Urothelium cell line (cell line): Measurements from ENCODE around the gene CCDC187.

ENCODE experiments used
- DNase-seq: peaks from one replicate; pipeline ENCODE4 v3.0.0; 2011; ENCODE audit warnings: low spot score, mixed read lengths
- FAIRE-seq: peaks from 2 replicates; lab custom pipeline; 2011; peaks lifted over from hg19 to GRCh38; lab: Jason Lieb, UNC

Gene CCDC187

GRCh38 chr9:136212345-136212950 is 91.4 kb downstream of the CCDC187 start:
- no peak for DNase-seq
- no peak for FAIRE-seq

DNA sequence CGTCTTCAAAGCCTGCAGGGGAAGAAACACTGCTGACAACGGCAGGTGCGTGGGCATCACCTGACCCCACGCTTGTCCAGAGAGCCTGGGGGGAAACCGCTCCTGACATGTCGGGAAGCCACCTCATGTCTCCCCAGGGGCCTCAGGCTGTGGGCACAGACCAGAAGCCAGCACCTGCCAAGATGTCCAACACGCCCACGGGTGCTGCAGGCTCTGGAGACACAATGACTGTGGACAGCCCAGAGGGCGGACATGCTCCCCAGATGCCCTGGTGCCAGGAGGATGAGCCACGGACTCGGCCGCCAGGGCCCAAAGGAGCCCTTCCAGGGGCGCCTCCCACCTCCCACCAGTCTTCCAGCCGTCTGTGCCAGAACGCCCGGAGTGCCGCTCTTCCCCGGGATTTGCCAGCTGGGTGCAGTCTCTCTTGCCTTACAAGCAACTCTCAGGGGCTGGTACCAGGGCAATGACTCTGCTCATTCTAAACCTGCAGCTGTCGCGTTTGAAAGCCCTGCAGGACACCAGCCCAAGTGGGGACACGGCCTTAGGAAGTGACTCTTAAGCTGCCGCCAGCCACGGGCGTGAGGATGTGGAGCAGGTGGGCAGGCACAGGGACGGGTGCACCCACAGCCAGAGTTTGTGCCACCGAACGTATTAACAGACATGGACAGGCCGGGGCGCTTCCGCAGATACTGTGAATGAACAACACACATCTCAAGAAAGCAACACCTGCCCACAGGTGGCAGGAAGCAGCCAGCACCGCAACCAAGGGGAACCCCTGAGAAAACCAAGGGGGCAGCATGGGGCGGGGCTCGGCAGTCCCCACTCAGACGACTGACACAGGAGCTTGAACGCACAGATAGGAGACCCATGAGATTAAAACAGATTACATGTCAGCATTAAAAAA is 92.2 kb downstream of the CCDC187 start:
- no peak for DNase-seq

DNA sequence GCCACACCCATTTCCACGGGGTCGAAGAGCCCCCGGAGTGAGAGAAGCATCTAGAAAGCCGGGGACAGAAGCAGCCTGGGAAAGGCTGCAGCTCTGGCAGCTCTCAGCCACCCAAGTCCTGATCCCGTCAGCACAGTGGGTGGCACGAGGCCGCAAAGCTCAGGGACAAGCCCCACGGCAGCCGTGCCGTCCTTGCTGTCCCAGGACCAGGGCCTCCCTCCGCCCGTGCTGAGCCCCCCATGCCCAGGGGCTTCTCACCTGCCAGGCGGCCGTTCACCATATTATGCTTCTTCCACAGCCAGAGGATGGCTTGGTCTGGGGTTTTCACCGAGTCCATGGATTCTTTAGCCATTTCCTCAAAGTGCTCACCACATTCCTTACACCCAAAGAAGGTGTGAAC is 92.9 kb downstream of the CCDC187 start:
- no peak for DNase-seq
- no peak for FAIRE-seq

More for the DNA sequence above, 92.2 kb downstream of the CCDC187 start:
- FAIRE-seq, result no peak

GRCh38 chr9:136210276-136210675 is 93.6 kb downstream of the CCDC187 start:
- no peak for DNase-seq
- FAIRE-seq, result no peak

DNA sequence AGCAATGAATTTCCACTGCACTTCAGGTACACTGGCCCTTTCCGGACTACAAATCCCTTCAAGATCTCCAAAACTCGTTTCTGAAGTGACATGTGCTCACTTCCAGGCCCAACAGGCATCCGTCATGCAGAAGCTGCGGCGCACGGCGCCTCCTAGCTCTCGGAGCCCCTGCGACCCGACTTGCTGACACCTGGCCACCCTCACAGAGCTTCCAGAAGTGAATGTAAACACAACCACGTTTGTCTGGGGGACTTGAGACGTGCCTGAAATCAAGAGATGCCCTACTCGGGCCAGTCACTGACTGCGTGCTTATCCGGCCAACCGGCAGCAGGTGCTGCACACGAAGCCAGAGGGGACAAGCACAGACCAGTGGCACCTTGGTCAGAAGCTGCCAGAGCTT is 94.1 kb downstream of the CCDC187 start:
- FAIRE-seq, result no peak
- DNase-seq, result no peak

- DNase-seq (no peak), FAIRE-seq (no peak)
Observed at GRCh38 chr9:136209232-136209631, 94.7 kb downstream of the CCDC187 start.

DNA sequence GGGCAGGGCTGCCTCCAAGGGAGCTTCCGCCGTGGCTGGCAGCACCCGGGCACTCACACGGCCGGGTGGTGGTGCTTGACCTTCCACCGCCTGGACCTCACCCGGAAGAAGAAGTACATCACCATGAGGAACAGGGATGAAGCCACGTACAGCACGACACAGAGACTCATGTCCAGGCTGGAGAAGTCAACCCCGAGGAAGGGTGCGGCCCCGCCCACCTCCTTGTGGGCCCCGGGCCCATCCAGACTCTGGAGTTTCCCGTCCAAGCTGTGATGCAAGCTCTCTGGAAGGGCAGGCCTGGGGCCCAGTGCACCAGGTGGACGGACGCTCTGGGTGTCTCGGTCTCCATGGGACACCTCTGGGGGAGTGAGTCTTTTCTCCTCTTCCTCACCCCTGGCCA is 95.2 kb downstream of the CCDC187 start:
- DNase-seq, result no peak
- no peak for FAIRE-seq

GRCh38 chr9:136207616-136208015 is 96.3 kb downstream of the CCDC187 start:
- DNase-seq (no peak), FAIRE-seq (no peak)

DNA sequence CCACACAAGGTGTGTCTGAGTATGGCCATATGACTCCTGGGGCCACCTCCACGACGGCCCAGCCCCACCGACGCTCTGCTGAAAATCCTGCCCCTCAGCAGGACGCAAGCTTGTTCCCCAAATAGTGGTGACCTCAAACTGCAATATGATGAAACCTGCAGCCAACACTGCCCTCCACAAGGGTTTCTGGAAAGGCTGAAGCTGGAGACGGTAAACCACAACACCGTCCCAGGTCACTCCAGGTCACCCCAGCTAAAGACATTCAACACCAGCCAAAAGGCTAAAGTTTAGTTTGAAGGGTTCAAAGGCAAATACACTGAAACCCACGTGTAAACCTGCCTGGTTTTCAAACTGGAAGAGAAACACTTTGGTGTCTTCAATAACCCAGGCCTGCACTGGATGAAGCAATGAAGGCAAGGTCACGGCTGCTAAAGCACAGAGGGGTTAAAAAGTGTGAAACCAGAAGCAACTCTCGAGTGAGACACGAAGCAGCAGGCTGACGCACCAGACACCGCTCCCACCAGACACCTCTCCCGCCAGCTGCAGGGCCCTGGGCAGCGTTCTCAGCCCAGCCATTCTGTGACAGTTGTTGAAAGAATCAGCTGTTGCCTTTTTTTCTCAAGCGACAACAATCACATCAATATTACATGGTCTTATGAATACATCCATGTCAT is 97.2 kb downstream of the CCDC187 start:
- DNase-seq (no peak), FAIRE-seq (no peak)

DNA sequence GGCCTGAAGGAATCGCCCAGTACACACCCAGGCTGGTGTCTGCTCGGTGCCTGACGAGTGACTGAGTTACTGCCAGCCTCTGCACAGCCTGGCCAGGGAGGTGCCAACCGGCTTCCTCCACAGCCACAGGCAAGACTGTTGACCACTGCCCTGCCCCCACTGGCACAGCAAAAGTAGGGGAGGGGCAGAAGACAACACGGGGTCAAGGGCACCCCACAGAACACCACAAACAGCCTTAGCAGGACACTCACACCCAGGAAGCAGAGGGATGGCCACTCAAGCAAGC is 98.2 kb downstream of the CCDC187 start:
- no peak for DNase-seq
- no peak for FAIRE-seq

DNA sequence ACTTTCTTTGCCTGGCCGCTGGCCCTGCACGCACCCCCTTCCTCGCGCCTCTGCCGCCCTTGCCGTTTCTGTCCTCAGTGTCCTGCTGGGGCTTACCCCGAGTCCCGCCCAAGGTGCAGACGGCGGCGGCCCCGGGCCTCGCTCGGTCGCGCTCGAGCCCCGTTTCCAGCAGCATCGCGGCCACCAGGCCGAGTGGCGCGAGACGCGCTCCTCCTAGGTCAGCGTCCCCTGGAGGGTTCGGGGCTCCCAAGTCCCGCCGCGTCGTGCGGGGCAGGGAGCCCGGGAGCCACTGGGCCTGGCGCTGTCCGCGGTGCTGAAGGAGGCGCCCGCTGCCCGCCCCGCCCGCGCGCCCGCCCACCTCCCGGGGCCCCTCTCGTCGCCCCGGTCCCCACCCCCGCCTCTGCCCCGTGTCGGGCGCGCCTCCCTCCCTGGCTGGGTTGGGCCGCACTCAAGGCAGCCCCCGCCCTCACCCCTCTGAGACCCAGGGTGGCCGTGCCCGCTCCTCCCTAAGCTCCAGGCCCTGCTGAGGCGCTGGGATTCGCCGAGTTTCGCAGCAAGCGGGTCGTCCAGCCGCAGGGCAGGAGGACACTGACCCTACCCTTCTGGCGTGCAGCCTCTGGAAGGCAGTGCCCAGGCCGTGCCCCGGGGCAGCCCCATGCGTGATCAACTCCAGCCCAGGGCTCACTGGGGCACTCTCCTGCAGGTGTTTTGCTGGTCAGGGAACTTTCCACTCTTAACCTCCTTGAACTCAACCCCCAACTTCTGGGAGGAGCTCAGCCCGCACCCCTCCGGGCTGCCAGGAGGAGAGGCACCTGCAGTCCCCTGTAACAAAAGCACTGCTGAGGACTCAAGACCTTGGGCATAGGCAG is 98.8 kb downstream of the CCDC187 start, which contains the start of gene LHX3:
Gene LHX3, minus strand, starts transcription at position 291 of the 869 bp plus-strand sequence. Its CDS starts 116 bp downstream, at position 175.
- FAIRE-seq, result no peak
- DNase-seq, result peak; percentile 67

- no peak for DNase-seq
- FAIRE-seq, result no peak
Observed at GRCh38 chr9:136204145-136204805, 99.6 kb downstream of the CCDC187 start.

- FAIRE-seq, result no peak
- DNase-seq, result no peak
Observed at GRCh38 chr9:136203408-136204144, 100.3 kb downstream of the CCDC187 start.

DNA sequence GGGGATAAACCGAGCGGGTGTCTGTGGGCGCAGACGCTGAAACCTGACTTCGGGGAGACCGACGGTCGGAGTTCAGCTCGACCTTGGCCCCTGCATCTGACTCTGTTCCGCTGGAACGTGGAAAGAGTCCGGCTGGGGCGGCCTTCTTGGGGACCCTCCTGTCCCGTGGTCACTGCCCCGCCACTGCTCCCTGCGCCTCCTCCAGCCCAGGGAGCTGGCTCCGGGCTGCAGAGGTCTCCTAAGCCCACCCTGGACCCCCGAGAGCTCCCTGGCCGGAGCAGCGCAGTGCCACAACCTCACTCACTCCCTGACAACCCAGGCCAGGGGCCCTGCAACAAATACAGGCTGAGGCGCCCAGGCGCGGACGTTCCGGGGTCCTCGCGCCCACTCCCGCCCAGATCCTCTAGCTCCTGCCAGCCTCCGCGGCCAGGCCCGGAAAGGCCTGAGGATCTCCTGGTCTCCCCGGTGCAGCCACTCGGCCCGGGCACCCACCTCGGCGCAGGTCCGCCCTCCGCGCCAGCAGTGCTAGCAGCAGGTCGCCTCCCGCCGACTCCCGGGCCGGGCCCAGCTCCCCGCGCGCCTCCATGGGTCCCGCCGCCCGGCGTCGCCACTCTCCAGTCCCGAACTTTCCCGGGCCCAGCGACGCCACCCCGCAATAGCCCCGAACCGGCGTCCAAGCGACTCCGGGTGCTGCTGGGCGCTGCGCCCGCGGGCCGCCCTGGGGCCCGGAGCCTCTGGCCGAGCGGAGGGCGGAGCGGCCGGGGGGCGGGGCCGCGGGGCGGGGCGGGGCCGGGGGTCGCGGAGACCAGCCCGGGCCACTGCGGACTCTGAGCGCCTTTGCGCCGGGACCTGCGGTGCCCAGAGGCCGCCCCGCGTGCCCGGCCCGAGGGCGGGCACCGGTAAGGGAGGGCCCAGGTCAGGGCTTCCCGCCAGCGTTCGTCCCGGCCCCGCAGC is 101.2 kb downstream of the CCDC187 start:
- DNase-seq (no peak), FAIRE-seq (no peak)

GRCh38 chr9:136201609-136202453 is 102.1 kb downstream of the CCDC187 start:
- DNase-seq (peak; percentile 69), FAIRE-seq (no peak)

DNA sequence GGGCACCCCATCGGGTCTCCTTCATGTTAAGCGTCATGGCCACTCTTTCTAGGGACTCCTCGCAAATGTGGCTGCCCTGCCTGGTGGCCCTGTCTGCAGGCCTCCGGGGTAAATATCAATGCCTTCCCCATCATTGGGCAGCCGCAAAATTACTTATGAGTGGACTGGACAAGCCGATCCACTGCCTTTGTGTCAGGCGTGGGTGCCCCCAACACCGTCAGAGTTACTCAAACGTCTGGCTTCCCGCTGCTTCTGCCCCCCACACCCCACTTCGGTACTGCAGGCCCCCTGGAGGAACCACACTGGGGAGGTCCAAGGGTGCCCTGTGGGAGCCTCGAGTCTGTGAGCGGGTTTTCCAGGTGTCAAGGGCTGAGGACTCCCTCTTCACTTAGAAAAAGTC is 102.7 kb downstream of the CCDC187 start:
- FAIRE-seq, result no peak
- no peak for DNase-seq

GRCh38 chr9:136200424-136200823 is 103.5 kb downstream of the CCDC187 start:
- no peak for FAIRE-seq
- no peak for DNase-seq
